SK-N-MC (cell line): ENCODE measurements around the gene CD248.

Experiments
- DNase-seq: peaks from one replicate; pipeline ENCODE4 v3.0.0-alpha.2; 2011; ENCODE audit warnings: low read depth, low spot score
- H3K27ac ChIP-seq: fragments of 200-600 bp; sonication (generic); 2 replicates; pipeline ENCODE4 v1.5.1; 2016; ENCODE audit warnings: mixed run types
- H3K36me3 ChIP-seq: fragments of 200-600 bp; sonication (generic); 2 replicates; pipeline ENCODE4 v1.6.1; 2017; ENCODE audit warnings: antibody characterized with exemption, low read length, mixed read lengths; ENCODE audit not compliant: insufficient read depth
- H3K4me3 ChIP-seq: fragments of 200-600 bp; sonication (generic); 2 replicates; pipeline ENCODE4 v1.5.1; 2016
- H3K9ac ChIP-seq: fragments of 200-600 bp; sonication (generic); 2 replicates; pipeline ENCODE4 v1.8.0; 2017; ENCODE audit warnings: mixed run types, mixed read lengths; ENCODE audit not compliant: insufficient read length
- H3K9me3 ChIP-seq: fragments of 200-600 bp; sonication (generic); 2 replicates; pipeline ENCODE4 v1.6.1; 2017; ENCODE audit warnings: low read depth, mild to moderate bottlenecking, antibody characterized with exemption, low read length, moderate library complexity, mixed read lengths
- EZH2 ChIP-seq: fragments of 200-600 bp; sonication (generic); IDR thresholded peaks from one replicate; pipeline ENCODE4 v1.6.1; 2017; ENCODE audit warnings: antibody characterized with exemption
- FOXP2 ChIP-seq: optimal IDR thresholded peaks from 2 replicates; pipeline ENCODE3; 2011; ENCODE audit warnings: mild to moderate bottlenecking, moderate library complexity; ENCODE audit not compliant: insufficient read depth; ENCODE audit errors: extremely low read length, control extremely low read depth
- POLR2AphosphoS5 ChIP-seq: IDR thresholded peaks from 2 replicates; pipeline ENCODE4 v1.6.1; 2012; ENCODE audit warnings: mild to moderate bottlenecking, low read depth, low read length, borderline replicate concordance

Gene CD248

DNA sequence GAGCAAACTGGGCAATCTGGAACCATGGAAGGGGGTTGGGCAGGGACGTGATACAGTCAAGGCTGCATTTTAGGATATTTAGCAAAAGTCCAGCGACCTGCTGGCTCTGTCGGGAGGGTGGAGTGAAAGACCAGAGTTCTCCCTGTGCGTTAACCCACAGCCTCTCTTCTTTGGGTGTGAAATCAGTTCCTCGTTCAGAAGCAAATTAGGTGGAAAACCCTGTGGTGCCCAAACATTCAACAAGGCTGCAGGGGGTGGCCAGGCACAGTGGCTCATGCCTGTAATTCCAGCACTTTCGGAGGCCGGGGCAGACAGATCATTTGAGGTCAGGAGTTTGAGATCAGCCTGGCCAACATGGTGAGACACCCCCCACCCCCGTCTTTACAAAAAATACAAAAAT, 19.2 kb downstream of the CD248 start:
- TF ChIP-seq EZH2 (no peak), POLR2AphosphoS5 (no peak), FOXP2 (no peak)

DNA sequence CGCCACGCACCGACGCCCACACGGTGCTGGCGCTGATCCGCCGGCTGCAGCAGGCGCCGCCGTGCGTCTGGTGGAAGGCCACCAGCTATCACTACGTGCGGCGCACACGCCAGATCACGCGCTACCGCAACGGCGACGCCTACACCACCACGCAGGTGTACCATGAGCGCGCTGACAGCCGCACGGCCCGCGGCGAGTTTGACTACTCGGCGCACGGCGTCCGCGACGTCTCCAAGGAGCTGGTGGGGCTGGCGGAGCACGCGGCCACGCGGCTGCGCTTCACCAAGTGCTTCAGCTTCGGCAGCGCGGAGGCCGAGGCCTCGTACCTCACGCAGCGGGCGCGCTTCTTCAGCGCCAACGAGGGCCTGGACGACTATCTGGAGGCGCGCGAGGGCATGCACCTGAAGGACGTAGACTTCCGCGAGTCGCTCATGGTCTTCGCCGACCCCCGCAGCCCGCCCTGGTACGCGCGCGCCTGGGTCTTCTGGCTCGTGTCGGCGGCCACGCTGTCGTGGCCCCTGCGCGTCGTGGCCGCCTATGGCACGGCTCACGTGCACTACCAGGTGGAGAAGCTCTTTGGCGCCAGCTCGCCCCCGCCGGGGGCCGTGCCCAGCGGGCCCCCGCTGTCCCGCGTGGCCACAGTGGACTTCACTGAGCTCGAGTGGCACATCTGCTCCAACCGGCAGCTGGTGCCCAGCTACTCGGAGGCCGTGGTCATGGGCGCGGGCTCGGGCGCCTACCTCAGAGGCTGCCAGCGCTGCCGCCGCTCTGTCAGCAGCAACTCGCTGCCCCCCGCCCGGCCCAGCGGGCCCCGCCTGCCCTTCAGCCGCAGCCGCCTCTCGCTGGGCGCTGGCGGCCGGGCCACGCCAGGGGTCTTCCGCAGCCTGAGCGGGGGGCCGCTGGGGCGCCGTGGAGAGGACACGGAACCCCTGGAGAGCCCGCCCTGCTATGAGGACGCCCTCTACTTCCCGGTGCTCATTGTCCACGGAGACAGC, 21.9 kb downstream of the CD248 start:
- TF ChIP-seq FOXP2 (no peak), EZH2 (no peak), POLR2AphosphoS5 (no peak)
- no peak for DNase-seq
- H3K9me3 ChIP-seq: no peaks in the 10 kb centered on the region
- H3K4me3 ChIP-seq: no peak overlapping the region
- H3K27ac ChIP-seq: no peak overlapping the region
- no peak overlapping the region for H3K9ac ChIP-seq
- H3K36me3 ChIP-seq: no peaks in the 10 kb centered on the region

More for the DNA sequence above, 19.2 kb downstream of the CD248 start:
- Histone ChIP-seq H3K36me3 (no peaks in the 10 kb centered on the region), H3K4me3 (no peak overlapping the region), H3K27ac (no peak overlapping the region), H3K9ac (no peak overlapping the region), H3K9me3 (no peaks in the 10 kb centered on the region)
- DNase-seq: no peak

DNA sequence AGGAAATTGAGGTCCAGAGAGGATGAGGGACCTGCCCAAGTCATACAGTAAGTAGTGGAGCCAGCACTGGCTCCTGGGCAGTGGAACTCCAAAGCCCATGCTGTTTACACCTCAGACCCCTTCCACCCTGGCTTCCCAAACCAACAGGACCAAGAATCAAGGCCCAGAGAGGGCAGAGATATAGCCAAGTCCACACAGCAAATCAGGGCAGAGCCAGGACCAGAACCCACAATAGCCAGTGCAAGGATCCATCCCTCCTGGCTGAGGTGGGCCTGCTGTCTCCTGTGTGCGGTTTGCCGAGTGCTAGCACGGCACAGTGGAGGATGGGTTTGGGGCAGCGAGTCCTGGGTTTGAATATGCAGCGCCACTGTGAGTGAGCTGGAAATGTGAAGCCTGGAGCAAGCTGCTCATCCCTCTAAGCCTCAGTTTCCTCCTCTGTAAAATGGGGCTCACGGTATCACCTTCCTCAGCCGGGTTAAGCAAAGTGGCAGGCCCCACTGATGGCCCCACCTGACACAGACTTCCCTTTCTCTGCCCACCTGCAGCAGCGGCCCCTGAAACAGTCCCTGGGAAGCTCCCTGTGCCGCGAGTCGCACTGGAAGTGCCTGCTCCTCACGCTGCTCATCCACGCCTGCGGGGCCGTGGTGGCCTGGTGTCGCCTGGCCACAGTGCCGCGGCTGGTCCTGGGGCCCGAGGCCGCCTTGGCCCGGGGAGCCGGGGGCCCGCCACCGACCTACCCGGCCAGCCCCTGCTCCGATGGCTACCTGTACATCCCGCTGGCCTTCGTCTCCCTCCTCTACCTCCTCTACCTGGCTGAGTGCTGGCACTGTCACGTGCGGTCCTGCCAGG, 22.8 kb downstream of the CD248 start:
- DNase-seq: no peak
- Histone ChIP-seq H3K36me3 (no peaks in the 10 kb centered on the region), H3K9ac (no peak overlapping the region), H3K4me3 (no peak overlapping the region), H3K9me3 (no peaks in the 10 kb centered on the region), H3K27ac (no peak overlapping the region)
- TF ChIP-seq FOXP2 (no peak), EZH2 (no peak), POLR2AphosphoS5 (no peak)

DNA sequence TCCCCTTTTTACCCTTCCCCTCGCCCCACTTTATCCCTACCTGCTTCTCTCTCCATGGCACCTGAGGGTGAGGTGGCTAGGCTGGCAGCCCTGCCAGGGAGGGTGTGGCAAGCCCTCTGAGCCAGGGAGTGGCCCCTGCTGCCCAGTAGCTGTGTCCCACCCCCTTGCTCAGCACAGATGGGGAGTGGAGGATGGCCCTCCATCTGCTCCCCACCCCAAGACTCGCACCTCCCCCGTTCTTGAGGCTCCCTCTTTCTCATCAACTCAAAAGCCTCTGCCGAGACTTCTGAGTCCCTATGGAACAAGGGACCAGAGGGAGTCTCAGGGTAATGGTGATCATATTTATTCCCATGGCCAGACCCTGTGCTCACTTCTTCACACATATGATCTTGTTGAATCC, 23.5 kb downstream of the CD248 start:
- TF ChIP-seq FOXP2: no peak
- no peak for TF ChIP-seq POLR2AphosphoS5
- TF ChIP-seq EZH2: no peak
- Histone ChIP-seq H3K27ac (no peak overlapping the region), H3K36me3 (no peaks in the 10 kb centered on the region), H3K9me3 (no peaks in the 10 kb centered on the region), H3K9ac (no peak overlapping the region), H3K4me3 (no peak overlapping the region)
- DNase-seq: no peak

DNA sequence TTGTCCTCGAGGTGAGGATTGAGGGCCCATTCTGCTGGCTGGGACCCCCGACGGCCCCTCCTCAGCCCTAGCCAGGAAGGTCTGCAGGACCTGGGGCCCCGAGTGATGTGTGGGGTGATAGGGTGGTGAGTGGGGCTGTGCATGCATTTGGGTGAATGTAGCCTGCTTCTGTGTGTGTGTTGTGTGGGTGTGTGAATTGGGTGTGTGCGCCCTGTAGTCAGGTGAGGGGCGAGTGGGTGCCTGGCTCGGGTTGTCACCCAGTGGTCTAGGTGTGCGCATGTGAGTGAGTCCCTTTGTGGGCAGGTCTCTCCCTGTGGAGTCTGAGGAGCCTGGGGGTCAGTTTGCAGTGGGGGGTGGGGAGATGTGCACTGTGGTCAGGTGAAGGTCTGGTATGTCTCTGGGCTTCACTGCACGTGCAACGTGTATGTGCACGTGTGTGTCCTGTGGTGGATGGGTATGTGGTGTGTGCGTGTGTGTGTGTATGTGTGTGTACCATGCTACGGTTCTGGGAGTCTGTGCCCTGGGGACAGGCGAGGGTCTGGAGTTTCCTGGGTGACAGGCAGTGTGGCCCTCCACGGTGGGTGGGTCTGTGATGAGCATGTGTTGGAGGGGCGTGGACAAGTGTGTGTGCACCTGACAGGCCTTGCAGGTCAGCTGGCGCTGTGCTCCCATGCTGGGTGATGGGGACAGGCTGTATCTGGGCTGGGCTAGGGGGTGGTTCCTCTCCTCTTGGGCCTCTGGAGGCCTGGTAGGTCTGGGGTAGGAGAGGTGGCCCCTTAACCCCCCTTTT, 24.1 kb downstream of the CD248 start:
- no peak overlapping the region for H3K9ac ChIP-seq
- TF ChIP-seq EZH2 (no peak), FOXP2 (no peak)
- no peak for DNase-seq
- no peaks in the 10 kb centered on the region for H3K9me3 ChIP-seq
- H3K36me3 ChIP-seq: no peaks in the 10 kb centered on the region
- H3K27ac ChIP-seq: no peak overlapping the region
- H3K4me3 ChIP-seq: no peak overlapping the region

DNA sequence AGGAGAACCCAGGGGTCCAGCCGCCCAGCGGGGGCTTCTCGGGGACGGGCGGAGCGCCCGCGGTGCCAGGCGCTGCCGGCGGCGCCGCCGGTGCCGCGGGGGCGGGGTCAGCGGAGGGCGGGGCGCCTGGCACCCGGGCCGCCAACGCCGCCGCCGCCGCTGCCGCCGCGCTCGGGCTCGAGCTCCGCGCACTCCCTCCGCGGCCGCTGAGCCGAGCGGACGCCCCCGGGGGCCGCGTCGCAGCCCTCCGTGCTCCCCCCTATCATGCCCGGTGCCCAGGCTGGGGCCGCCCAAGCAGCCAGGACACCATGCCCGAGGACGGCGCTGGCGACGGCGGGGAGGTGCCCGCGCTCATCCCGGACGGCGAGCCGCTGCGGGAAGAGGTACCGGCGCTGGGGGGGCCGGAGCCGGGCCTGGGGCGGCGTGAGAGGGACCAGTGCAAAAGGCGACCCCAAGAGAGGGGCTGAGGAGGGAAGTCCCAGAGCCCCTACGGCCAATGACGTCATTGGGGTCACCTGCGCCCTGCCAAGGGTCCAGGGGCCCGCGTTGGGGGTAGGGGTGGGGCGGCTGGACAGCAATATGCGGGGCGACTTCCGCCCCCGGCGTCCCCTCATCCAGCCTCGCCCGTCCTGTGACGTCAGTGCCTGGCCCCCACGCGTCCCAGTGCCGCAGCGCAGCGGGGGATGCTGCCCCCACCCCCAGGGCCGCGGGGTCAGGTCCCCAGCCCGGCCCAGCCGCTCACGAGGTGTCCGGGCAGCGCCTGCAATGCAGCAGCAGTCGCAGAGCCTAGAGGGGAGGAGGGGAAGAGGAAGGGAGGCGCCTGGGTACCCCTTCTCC, 24.9 kb downstream of the CD248 start, which contains the start of gene TMEM151A:
TMEM151A (plus strand) TSS at position 189 of the 837 bp plus-strand sequence; CDS start at position 309, 120 bp downstream.
- no peak for DNase-seq
- Histone ChIP-seq H3K4me3 (peak within 1 kb of the TSS; percentile 62), H3K36me3 (no peaks in the 10 kb centered on the region), H3K27ac (no peak within 1 kb of the TSS), H3K9ac (no peak within 1 kb of the TSS), H3K9me3 (no peaks in the 10 kb centered on the region)
- TF ChIP-seq FOXP2 (no peak), POLR2AphosphoS5 (no peak), EZH2 (no peak)

DNA sequence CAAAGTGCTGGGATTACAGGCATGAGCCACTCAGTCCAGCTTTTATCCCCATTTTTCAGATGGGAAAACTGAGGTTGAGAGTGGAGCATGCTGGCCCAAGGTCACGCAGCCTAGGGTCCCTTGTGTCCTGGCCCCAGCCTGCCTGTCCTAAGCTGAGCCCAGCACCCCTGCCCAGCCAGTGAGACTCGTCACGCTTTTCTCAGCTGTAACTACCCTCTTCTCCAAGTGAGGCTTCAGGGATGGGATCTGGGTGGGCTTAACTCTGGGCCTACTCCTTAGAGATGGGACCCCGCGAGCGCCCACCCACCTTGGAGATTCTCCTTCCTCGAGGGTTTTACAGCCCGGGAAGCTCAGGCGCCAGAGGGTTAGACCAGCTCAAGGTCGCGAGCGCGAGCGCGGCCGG, 25.5 kb downstream of the CD248 start:
- no peak overlapping the region for H3K27ac ChIP-seq
- TF ChIP-seq POLR2AphosphoS5 (no peak), FOXP2 (no peak), EZH2 (no peak)
- DNase-seq: no peak
- no peaks in the 10 kb centered on the region for H3K36me3 ChIP-seq
- no peak overlapping the region for H3K4me3 ChIP-seq
- H3K9ac ChIP-seq: no peak overlapping the region
- H3K9me3 ChIP-seq: no peaks in the 10 kb centered on the region
